ENCODE data around the gene RBMXL2.

RBMXL2 gene

DNA sequence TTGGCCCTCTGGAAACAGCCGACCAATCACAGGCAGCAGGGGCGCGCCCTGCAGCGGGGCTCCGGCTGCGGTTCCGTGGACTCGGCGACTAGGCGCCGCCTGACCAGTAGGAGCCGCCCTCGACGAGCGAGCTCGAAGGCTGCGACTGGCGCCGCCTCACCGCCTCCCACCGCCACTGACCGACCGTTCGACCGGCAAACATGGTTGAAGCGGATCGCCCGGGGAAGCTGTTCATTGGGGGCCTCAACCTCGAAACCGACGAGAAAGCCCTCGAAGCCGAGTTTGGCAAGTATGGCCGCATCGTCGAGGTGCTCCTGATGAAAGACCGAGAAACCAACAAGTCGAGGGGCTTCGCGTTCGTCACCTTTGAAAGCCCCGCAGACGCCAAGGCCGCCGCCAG is at the start of gene RBMXL2:
TSS of gene RBMXL2 (plus strand) at position 78 of the 400 bp plus-strand sequence. CDS start at position 201, 123 bp downstream.
- H3K27me3 ChIP-seq: peaks cover 32% of the 10 kb centered on the region
- TF ChIP-seq CTCF (IDR thresholded peaks at IDR 0.05): no peak
- H3K4me3 ChIP-seq (ENCODE audit: low read depth in 1 of 2, low read length in 1 of 2): no peak within 1 kb of the TSS
- H3K27ac ChIP-seq: no peak within 1 kb of the TSS
- no peaks in the 10 kb centered on the region for H3K4me1 ChIP-seq (ENCODE audit: control insufficient read depth in 1 of 2, insufficient read depth in 1 of 2, low read depth in 1 of 2, low read length in 1 of 2)
- no peaks in the 10 kb centered on the region for H3K9me3 ChIP-seq
- H3K36me3 ChIP-seq: no peaks in the 10 kb centered on the region

- no peak overlapping the region for H3K27ac ChIP-seq
- no peaks in the 10 kb centered on the region for H3K27me3 ChIP-seq
- TF ChIP-seq CTCF (IDR thresholded peaks at IDR 0.05): no peak
- H3K4me3 ChIP-seq (ENCODE audit: low read depth in 1 of 2, low read length in 1 of 2): no peak overlapping the region
- H3K36me3 ChIP-seq: no peaks in the 10 kb centered on the region
- H3K9me3 ChIP-seq: no peaks in the 10 kb centered on the region
- H3K4me1 ChIP-seq (ENCODE audit: control insufficient read depth in 1 of 2, insufficient read depth in 1 of 2, low read depth in 1 of 2, low read length in 1 of 2): no peaks in the 10 kb centered on the region
These were observed 42.2 kb upstream of the RBMXL2 start for GRCh38 chr11:7046474-7047175.

GRCh38 chr11:7050191-7050590 is 38.6 kb upstream of the RBMXL2 start:
- Histone ChIP-seq H3K27me3 (no peaks in the 10 kb centered on the region), H3K9me3 (no peaks in the 10 kb centered on the region), H3K36me3 (no peaks in the 10 kb centered on the region), H3K27ac (no peak overlapping the region), H3K4me3 (ENCODE audit: low read depth in 1 of 2, low read length in 1 of 2) (no peak overlapping the region), H3K4me1 (ENCODE audit: control insufficient read depth in 1 of 2, insufficient read depth in 1 of 2, low read depth in 1 of 2, low read length in 1 of 2) (no peaks in the 10 kb centered on the region)
- TF ChIP-seq CTCF (IDR thresholded peaks at IDR 0.05): no peak

DNA sequence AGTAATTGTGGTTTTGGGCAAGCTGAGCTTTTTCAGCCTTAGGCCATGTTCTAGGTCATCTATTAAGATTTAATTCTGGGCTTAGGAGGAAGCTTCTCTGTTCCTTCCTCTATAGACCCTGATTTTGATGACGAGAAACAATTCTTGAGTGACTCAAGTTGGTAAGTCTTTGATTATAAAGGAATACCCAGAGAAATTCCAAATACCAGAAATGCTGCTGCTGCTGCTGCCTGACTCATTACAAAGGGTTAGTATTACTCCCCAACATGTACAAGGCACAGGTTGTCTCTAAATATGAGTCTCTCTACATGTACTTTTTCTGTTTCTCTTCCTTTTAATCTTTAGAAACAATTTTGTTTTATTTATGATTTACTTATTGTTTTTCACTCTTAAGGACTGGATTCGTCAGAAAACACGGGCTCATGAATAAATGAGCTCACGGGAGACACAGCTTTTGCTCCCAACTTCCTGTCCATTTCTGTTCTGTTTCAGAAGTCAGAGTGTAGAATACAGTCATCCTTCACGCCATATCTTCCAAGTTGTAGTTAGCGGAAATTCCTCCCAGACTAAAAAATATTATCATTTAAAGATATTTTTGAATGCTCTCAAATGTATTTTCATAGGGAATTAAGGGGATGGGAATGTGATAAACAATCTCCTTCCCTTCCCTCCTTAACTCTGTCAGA is 31.8 kb upstream of the RBMXL2 start:
- Histone ChIP-seq H3K4me3 (ENCODE audit: low read depth in 1 of 2, low read length in 1 of 2) (no peak overlapping the region), H3K9me3 (no peaks in the 10 kb centered on the region), H3K4me1 (ENCODE audit: control insufficient read depth in 1 of 2, insufficient read depth in 1 of 2, low read depth in 1 of 2, low read length in 1 of 2) (no peaks in the 10 kb centered on the region), H3K27ac (no peak overlapping the region), H3K27me3 (no peaks in the 10 kb centered on the region), H3K36me3 (no peaks in the 10 kb centered on the region)
- TF ChIP-seq CTCF (IDR thresholded peaks at IDR 0.05): no peak

DNA sequence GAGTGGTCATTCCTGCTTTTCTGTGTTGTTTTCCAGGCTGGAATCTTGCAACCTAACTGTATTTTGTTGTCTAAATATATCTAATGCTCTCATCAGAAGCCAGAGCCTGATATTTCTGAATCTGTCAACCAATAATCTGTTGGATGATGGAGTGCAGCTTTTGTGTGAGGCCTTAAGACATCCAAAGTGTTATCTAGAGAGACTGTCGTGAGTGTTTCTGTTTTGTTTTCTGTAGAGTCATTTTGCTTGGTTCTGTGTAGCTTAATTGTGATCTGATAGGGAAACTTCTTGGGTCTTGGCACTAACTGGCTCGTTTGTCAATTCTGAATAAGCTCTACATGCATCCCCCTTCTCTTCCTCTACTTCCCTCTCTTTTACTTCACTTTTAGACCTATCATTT is 31.2 kb upstream of the RBMXL2 start:
- H3K4me3 ChIP-seq (ENCODE audit: low read depth in 1 of 2, low read length in 1 of 2): no peak overlapping the region
- no peaks in the 10 kb centered on the region for H3K9me3 ChIP-seq
- no peaks in the 10 kb centered on the region for H3K36me3 ChIP-seq
- H3K27ac ChIP-seq: no peak overlapping the region
- H3K4me1 ChIP-seq (ENCODE audit: control insufficient read depth in 1 of 2, insufficient read depth in 1 of 2, low read depth in 1 of 2, low read length in 1 of 2): no peaks in the 10 kb centered on the region
- H3K27me3 ChIP-seq: no peaks in the 10 kb centered on the region
- no peak for TF ChIP-seq CTCF (IDR thresholded peaks at IDR 0.05)

Measured in neutrophil (primary cell).